ENCODE data around the gene ASB10.

Gene ASB10

DNA sequence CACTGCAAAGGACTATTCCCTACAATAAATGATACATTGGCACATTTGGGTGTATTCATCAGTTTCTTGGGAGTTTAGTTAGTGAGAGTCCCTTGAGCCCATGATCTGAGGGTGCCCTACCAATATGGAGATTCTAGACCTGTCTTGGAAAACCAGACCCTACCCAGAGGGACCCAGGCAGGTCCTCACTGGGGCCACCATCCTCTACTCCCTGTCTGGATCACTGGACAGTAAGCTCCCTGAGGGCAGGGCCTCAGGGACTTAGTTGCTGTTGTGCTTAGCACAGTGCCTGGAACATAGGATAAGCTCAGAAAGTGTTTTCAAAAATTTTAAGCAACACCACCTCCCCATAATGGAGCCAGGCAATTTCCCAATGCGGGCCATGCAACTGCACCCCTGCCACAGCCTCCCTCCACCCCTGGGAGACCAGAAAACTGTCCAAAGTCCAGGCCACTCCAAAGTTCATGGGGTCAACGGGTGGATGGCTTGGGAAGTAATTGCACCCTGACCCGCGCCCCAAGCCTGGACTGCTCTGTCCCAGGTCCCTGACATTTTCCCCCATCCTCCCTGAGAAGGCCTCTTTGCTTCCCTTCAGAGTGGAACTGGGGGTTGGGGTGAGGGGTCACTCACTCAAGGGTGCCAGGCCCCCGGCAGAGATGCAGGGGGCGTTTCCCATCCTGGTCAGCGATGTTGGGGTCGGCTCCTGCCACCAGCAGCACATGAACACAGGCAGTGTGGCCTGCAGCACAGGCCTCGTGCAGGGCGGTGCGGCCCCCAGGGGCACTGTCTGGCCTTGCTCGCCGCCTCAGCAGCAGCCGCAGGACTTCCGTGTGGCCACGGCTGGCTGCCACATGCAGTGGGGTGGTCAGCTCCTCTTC is 1.0 kb downstream of the ASB10 start:
- H3K4me3 ChIP-seq (ENCODE audit: insufficient read length, low read depth), result no peak overlapping the region
- H3K36me3 ChIP-seq (ENCODE audit: insufficient read depth, insufficient read length, low read length), result no peaks in the 10 kb centered on the region
- TF ChIP-seq ZNF274 (IDR thresholded peaks at IDR 0.05; ENCODE audit: low read depth, low read length) (no peak), YY1 (IDR thresholded peaks at IDR 0.05; ENCODE audit: insufficient read depth, insufficient read length) (no peak), SUZ12 (IDR thresholded peaks at IDR 0.05; ENCODE audit: extremely low read depth, insufficient read depth, insufficient read length) (no peak)
- no peak overlapping the region for H3K9ac ChIP-seq (ENCODE audit: insufficient read length, low read depth)
- DNase-seq (ENCODE audit: low read depth, low spot score), result no peak
- no peaks in the 10 kb centered on the region for H3K9me3 ChIP-seq (ENCODE audit: insufficient read depth, low read length)
- H3K4me1 ChIP-seq (ENCODE audit: insufficient read depth, insufficient read length), result no peaks in the 10 kb centered on the region
- no peaks in the 10 kb centered on the region for H3K27me3 ChIP-seq (ENCODE audit: insufficient read depth, insufficient read length)

DNA sequence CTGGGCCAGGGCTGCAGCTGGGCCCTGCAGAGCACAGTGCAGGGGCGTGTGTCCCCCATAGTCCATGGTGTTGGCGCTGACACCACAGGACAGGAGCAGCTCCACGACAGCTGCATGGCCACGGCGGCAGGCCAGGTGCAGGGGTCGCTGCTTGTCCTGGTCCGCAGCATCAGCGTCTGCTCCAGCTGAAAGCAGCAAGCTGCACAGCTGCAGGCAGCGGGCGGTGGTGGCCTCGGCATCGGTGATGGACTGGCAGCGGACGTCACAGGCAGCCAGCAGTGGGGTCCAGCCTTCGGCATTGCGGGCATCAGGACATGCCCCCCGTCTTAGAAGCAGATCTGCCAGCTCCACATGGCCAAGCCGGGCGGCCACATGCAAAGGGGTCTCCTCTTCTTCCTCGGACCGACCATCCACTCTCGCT is 6.0 kb downstream of the ASB10 start:
- peaks cover 2% of the 10 kb centered on the region for H3K4me1 ChIP-seq (ENCODE audit: insufficient read depth, insufficient read length)
- DNase-seq (ENCODE audit: low read depth, low spot score), result no peak
- H3K9me3 ChIP-seq (ENCODE audit: insufficient read depth, low read length), result no peaks in the 10 kb centered on the region
- H3K4me3 ChIP-seq (ENCODE audit: insufficient read length, low read depth), result no peak overlapping the region
- H3K9ac ChIP-seq (ENCODE audit: insufficient read length, low read depth), result no peak overlapping the region
- H3K27me3 ChIP-seq (ENCODE audit: insufficient read depth, insufficient read length), result peaks cover 4% of the 10 kb centered on the region
- H3K36me3 ChIP-seq (ENCODE audit: insufficient read depth, insufficient read length, low read length), result no peaks in the 10 kb centered on the region
- TF ChIP-seq SUZ12 (IDR thresholded peaks at IDR 0.05; ENCODE audit: extremely low read depth, insufficient read depth, insufficient read length) (no peak), YY1 (IDR thresholded peaks at IDR 0.05; ENCODE audit: insufficient read depth, insufficient read length) (no peak), ZNF274 (IDR thresholded peaks at IDR 0.05; ENCODE audit: low read depth, low read length) (no peak)

DNA sequence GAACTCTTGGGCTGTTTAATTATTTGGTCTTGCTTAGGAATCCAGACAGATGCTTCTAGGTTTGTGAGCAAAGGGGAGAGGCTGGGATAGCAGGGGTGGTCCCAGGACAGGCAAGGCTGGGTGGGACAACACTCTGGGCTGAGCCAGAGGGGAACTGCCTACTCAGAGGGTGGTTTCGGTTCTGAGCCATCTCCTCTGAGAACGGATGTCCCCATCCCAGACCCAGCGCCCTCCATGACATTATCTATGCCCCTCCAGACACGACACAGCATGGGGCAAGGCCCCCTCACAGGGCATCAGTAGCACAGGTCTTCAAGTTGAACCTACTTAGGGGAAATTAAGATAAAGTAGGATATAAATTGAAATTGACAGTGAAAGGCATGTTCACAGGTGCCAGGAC is 7.1 kb downstream of the ASB10 start:
- no peak for DNase-seq (ENCODE audit: low read depth, low spot score)
- Histone ChIP-seq H3K4me3 (ENCODE audit: insufficient read length, low read depth) (no peak overlapping the region), H3K27me3 (ENCODE audit: insufficient read depth, insufficient read length) (peaks cover 4% of the 10 kb centered on the region), H3K9ac (ENCODE audit: insufficient read length, low read depth) (no peak overlapping the region), H3K4me1 (ENCODE audit: insufficient read depth, insufficient read length) (peaks cover 4% of the 10 kb centered on the region), H3K9me3 (ENCODE audit: insufficient read depth, low read length) (peaks cover 4% of the 10 kb centered on the region; the same call in 1 of the 2 replicates), H3K36me3 (ENCODE audit: insufficient read depth, insufficient read length, low read length) (no peaks in the 10 kb centered on the region)
- no peak for TF ChIP-seq ZNF274 (IDR thresholded peaks at IDR 0.05; ENCODE audit: low read depth, low read length)
- TF ChIP-seq YY1 (IDR thresholded peaks at IDR 0.05; ENCODE audit: insufficient read depth, insufficient read length), result no peak
- no peak for TF ChIP-seq SUZ12 (IDR thresholded peaks at IDR 0.05; ENCODE audit: extremely low read depth, insufficient read depth, insufficient read length)

DNA sequence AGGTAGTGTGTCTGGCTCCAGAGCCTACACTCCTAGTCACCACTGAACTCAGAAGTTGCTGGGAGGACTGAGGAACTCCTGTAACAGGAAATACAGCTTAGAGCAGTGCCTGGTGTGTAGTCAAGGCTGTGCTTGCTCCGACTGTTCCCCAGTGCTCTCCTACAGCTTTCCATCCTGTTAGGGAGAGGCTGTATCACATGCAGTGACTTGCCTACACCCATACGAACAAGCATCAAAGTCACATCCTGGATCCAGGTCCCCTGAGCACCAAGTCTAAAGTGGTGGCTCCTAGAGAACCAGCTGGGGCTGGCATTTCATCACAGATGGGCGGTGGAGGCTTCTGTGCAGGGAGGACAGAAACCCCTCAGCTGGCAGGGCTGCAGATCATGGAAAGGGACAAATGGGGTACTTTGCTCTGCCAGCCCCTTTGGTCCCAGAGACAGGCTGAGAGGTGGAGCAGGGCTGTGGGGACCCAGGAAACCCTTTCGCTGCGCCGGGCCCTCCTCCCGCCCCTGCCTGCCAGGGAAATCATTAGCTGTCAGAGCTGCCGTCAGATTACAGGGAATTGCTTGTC is 7.7 kb downstream of the ASB10 start:
- Histone ChIP-seq H3K9ac (ENCODE audit: insufficient read length, low read depth) (no peak overlapping the region), H3K9me3 (ENCODE audit: insufficient read depth, low read length) (peaks cover 9% of the 10 kb centered on the region; the same call in 1 of the 2 replicates), H3K4me3 (ENCODE audit: insufficient read length, low read depth) (no peak overlapping the region), H3K36me3 (ENCODE audit: insufficient read depth, insufficient read length, low read length) (no peaks in the 10 kb centered on the region), H3K4me1 (ENCODE audit: insufficient read depth, insufficient read length) (peaks cover 4% of the 10 kb centered on the region), H3K27me3 (ENCODE audit: insufficient read depth, insufficient read length) (peaks cover 4% of the 10 kb centered on the region)
- no peak for DNase-seq (ENCODE audit: low read depth, low spot score)
- TF ChIP-seq SUZ12 (IDR thresholded peaks at IDR 0.05; ENCODE audit: extremely low read depth, insufficient read depth, insufficient read length) (no peak), ZNF274 (IDR thresholded peaks at IDR 0.05; ENCODE audit: low read depth, low read length) (no peak)

DNA sequence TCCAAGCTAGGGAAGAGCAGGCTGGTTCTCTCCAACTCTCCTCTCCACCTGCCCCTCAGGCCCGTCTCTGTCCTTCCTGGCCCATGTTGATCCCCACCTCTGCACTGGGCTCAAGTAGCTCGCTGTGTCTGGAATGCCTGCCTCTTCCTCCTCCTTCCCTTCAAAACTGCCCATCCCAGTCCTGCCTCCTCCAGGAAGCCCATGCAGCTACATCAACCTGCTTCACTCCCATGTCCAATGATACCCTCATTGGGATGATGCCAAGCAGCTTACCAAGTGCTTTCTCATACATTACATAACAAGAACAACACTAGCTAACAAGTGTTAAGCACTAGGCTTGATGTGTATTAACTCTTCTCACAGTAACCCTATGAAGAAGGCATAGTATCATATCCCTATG is 8.2 kb downstream of the ASB10 start:
- DNase-seq (ENCODE audit: low read depth, low spot score), result no peak

DNA sequence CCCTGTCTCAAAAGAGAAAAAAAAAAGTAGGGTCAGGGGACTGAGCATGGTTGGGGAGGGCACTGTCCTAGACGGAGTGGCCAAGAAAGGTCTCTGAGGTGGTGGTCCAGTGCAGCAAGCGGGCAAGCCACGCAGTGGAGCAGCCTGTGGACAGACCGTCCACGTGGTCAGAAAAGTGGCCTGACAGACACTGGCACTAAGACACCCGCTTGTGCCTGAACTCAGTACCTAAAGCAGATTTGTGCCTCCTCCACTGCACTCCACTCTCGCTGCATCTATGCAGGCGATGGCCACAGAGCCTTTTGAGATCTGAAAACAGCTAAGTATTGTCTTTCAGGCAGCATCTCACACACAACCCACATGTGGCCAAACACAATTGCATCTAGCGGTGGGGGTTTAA is 8.8 kb downstream of the ASB10 start:
- peaks cover 21% of the 10 kb centered on the region; the same call in 1 of the 2 replicates for H3K9me3 ChIP-seq (ENCODE audit: insufficient read depth, low read length)
- H3K9ac ChIP-seq (ENCODE audit: insufficient read length, low read depth), result no peak overlapping the region
- H3K27me3 ChIP-seq (ENCODE audit: insufficient read depth, insufficient read length), result peaks cover 4% of the 10 kb centered on the region
- no peak for TF ChIP-seq ZNF274 (IDR thresholded peaks at IDR 0.05; ENCODE audit: low read depth, low read length)
- TF ChIP-seq SUZ12 (IDR thresholded peaks at IDR 0.05; ENCODE audit: extremely low read depth, insufficient read depth, insufficient read length), result no peak
- no peak for TF ChIP-seq YY1 (IDR thresholded peaks at IDR 0.05; ENCODE audit: insufficient read depth, insufficient read length)
- no peaks in the 10 kb centered on the region for H3K36me3 ChIP-seq (ENCODE audit: insufficient read depth, insufficient read length, low read length)
- no peak for DNase-seq (ENCODE audit: low read depth, low spot score)
- H3K4me3 ChIP-seq (ENCODE audit: insufficient read length, low read depth), result no peak overlapping the region
- peaks cover 4% of the 10 kb centered on the region for H3K4me1 ChIP-seq (ENCODE audit: insufficient read depth, insufficient read length)

More for the DNA sequence above, 8.2 kb downstream of the ASB10 start:
- no peaks in the 10 kb centered on the region for H3K36me3 ChIP-seq (ENCODE audit: insufficient read depth, insufficient read length, low read length)
- peaks cover 4% of the 10 kb centered on the region for H3K27me3 ChIP-seq (ENCODE audit: insufficient read depth, insufficient read length)
- no peak for TF ChIP-seq ZNF274 (IDR thresholded peaks at IDR 0.05; ENCODE audit: low read depth, low read length)
- TF ChIP-seq SUZ12 (IDR thresholded peaks at IDR 0.05; ENCODE audit: extremely low read depth, insufficient read depth, insufficient read length), result no peak
- peaks cover 4% of the 10 kb centered on the region for H3K4me1 ChIP-seq (ENCODE audit: insufficient read depth, insufficient read length)
- no peak overlapping the region for H3K4me3 ChIP-seq (ENCODE audit: insufficient read length, low read depth)
- no peak overlapping the region for H3K9ac ChIP-seq (ENCODE audit: insufficient read length, low read depth)
- H3K9me3 ChIP-seq (ENCODE audit: insufficient read depth, low read length), result peaks cover 15% of the 10 kb centered on the region; the same call in 1 of the 2 replicates

DNA sequence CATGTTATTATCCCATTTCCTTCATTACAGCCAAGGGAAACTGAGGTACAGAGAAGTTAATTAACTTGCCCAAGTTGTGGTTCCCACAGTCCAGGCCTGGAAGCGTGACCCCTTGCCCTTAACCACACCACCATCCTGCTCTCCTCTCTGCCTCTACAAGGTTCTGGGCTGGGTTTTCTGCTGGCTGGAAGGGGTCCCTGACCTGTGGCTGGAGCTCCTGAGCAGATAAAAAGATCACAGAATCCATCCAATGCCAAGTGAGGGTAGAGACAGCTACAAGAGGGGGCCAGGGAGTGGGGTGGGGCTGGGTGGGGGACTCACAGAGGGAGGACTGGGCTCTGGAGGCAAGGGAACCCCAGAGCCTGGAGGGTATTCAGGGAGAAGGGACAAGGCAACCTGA is 9.7 kb downstream of the ASB10 start:
- Histone ChIP-seq H3K9ac (ENCODE audit: insufficient read length, low read depth) (no peak overlapping the region), H3K27me3 (ENCODE audit: insufficient read depth, insufficient read length) (peaks cover 8% of the 10 kb centered on the region), H3K9me3 (ENCODE audit: insufficient read depth, low read length) (peaks cover 30% of the 10 kb centered on the region; the same call in 1 of the 2 replicates), H3K4me3 (ENCODE audit: insufficient read length, low read depth) (no peak overlapping the region), H3K36me3 (ENCODE audit: insufficient read depth, insufficient read length, low read length) (no peaks in the 10 kb centered on the region), H3K4me1 (ENCODE audit: insufficient read depth, insufficient read length) (peaks cover 4% of the 10 kb centered on the region)
- DNase-seq (ENCODE audit: low read depth, low spot score), result no peak
- TF ChIP-seq SUZ12 (IDR thresholded peaks at IDR 0.05; ENCODE audit: extremely low read depth, insufficient read depth, insufficient read length) (no peak), YY1 (IDR thresholded peaks at IDR 0.05; ENCODE audit: insufficient read depth, insufficient read length) (no peak), ZNF274 (IDR thresholded peaks at IDR 0.05; ENCODE audit: low read depth, low read length) (no peak)

All from NT2/D1 (cell line).